Measurements from ENCODE around the gene SEC22C.

The SEC22C gene

GRCh38 chr3:42535981-42536784 is 45.6 kb downstream of the SEC22C start:
- no peak for DNase-seq (ENCODE audit: low read depth)

- no peak for DNase-seq (ENCODE audit: low read depth)
These were observed 48.4 kb downstream of the SEC22C start for GRCh38 chr3:42533161-42533897.

DNA sequence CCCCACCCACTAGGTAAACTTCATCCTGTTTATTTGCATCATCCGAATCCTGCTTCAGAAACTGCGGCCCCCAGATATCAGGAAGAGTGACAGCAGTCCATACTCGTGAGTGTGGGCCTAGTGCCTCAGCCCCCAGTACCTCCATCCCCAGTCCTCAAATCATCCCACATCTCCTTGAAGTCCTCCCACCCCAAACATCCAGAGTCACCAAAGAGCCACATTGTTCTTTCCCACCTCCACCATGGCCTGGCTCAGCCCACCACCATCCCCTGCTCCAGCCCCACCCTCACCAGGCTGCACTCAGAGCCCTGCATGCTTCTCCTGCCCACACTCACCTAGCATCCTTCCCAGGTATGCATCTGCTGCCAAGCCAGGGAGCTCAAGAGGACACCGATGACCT is 49.5 kb downstream of the SEC22C start:
- DNase-seq (ENCODE audit: low read depth), result no peak

- DNase-seq (ENCODE audit: low read depth), result no peak
These were observed 50.3 kb downstream of the SEC22C start for GRCh38 chr3:42531470-42531869.

DNA sequence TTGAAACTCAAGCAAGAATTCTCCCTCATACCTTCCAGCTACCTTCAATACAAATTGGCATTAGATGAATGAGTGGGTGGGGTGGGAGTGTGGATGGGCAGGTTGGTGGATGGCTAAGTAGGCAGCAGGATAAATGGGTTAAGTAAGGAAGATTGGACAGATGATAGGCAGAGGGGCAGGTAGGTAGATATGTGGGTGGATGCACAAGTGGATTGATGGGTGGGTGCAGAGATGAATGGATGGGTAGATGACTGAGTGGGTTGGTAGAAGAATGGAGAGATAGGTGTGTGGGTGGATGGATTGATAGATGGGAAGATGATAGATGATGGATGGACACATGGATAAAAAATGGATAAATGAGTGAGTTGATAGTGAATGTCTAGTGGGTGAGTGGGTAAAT is 51.7 kb downstream of the SEC22C start:
- DNase-seq (ENCODE audit: low read depth), result no peak

- DNase-seq (ENCODE audit: low read depth), result no peak
These were observed 52.3 kb downstream of the SEC22C start for GRCh38 chr3:42529468-42529867.

DNA sequence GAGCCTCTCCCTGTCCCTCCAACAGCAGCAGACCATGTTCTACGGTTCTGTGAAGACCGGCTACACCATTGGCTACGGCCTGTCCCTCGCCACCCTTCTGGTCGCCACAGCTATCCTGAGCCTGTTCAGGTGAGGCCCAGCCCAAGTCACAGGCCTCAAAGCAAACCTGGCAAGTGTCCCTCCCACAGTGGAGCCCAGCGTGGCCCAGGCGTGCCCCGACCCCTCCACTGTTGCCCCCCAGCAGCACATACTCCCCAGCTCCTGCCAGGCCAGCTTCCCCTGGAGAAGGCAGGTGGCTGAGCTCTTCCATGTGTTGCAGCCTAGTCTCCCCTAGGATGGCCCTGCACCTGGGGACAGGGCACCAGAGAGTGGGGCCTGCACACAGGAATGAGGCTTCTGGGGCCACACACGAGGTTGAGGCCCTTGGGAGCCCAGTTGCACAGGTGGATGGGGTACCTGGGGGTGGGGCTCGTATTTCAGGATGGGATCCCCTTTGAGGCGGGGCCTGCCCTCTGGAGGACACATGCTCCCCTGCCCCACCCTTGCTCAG is 54.3 kb downstream of the SEC22C start:
- no peak for DNase-seq (ENCODE audit: low read depth)

- no peak for DNase-seq (ENCODE audit: low read depth)
These were observed 55.0 kb downstream of the SEC22C start for GRCh38 chr3:42526616-42527367.

- DNase-seq (ENCODE audit: low read depth), result no peak
These were observed 55.9 kb downstream of the SEC22C start for GRCh38 chr3:42525736-42526345.

GRCh38 chr3:42525212-42525611 is 56.6 kb downstream of the SEC22C start:
- DNase-seq (ENCODE audit: low read depth), result no peak

GRCh38 chr3:42524751-42525150 is 57.0 kb downstream of the SEC22C start:
- DNase-seq (ENCODE audit: low read depth), result no peak

DNA sequence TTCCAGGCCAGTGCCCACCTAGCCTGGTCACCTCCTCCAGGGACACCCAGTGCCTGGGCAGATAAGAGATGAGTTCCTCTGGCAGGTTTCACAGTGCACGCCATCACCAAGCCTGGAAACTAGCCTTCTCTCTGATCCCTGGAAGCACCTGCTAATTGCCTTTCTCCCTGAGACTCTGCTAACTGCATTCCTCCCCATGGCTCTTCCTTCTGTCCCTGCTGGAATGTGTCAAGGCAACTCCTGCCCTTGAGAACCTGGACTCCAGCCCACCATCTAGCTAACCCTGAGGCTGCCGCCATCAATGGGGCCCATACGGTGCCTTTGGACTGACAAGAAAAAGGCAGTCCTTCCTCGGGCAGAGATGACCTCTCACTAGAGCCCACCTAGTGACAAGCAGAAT is 60.9 kb downstream of the SEC22C start:
- DNase-seq (ENCODE audit: low read depth), result no peak

GRCh38 chr3:42520336-42520735 is 61.4 kb downstream of the SEC22C start:
- no peak for DNase-seq (ENCODE audit: low read depth)

DNA sequence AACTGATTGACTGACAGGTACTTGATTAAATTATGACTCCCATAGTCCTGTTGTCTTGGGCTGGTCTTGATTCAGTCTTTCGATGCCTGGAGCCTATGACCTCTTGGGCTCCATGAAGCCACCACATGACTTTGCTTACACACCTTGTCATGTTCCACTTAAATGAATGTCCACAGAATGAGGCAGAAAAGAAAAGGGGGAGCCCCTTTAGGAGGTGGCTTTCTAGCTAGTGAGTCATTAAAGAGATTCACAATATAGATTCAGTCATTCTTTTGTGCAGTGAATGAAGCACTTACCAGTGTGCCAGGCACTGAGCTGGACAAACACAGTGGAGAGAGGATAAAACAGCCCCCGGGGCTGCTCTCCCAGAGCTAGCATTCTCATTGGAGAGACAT is 62.2 kb downstream of the SEC22C start:
- no peak for DNase-seq (ENCODE audit: low read depth)

GRCh38 chr3:42518800-42519567 is 62.8 kb downstream of the SEC22C start:
- DNase-seq (ENCODE audit: low read depth), result no peak

DNA sequence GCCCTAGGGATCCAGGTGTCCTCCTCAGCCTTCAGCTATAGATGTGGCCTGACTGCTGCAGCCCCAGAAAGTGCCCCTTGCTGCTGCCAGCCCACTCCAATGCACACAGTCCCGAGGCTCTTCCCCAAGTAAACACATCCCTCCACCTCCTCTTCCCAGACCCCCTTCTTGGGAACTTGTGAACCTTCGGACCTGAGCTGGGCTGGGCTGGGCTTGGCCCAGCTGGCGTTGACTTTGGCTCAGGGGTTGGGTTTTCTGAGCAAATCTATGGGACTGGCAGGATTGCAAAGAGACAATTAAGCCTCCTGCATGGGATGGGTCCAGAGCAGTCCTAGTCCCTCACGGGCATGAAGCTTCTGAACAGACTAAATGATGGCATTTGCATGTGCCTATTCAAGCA is 64.7 kb downstream of the SEC22C start:
- DNase-seq (ENCODE audit: low read depth), result no peak

DNA sequence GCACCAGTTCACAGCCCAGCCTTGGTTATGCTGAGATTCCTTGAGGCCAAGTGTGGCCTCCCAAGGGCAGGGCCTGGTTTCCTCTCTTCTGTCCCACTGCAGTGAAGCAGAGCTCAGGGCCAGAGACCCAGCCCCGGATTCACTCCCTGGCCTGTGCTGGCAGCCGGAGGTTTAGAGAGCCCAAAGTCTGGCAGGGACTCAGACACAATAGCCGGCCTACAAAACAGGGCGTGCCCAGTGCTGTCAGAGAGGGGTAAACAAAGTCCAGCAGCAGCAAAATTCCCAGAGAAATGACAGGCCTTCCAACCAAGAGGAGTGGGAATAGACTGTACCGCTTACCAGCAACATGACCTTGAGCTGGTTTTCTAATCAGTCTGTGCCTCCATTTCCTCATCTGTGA is 65.3 kb downstream of the SEC22C start:
- DNase-seq (ENCODE audit: low read depth), result no peak

- DNase-seq (ENCODE audit: low read depth), result no peak
These were observed 65.8 kb downstream of the SEC22C start for GRCh38 chr3:42515976-42516375.

DNA sequence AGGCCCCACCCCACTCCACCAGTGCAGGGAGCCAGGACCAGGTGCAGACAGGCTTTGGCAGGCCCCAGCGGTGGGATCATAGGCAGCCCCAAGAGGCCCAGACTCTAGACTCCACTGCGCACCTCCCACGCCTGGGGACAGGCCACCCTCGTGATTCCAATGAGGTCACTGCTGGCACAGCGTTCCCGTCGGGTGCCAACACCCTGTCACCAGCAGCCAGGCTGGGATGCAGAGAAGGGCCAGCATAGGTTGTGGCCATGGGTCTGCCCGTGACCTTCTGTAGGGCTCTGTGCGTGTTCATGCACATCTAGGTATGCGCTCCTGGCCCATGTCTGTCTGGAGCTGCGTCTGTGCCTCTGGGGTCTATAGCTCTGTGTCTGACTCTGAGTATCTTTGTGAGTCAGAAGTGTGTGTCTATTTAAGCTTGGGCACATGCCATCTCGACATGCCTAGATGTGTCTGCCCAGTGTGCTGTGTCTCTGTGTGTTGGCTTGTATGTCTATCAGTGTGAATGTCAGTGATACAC is 66.3 kb downstream of the SEC22C start:
- no peak for DNase-seq (ENCODE audit: low read depth)

GRCh38 chr3:42514876-42515275 is 66.9 kb downstream of the SEC22C start:
- no peak for DNase-seq (ENCODE audit: low read depth)

DNA sequence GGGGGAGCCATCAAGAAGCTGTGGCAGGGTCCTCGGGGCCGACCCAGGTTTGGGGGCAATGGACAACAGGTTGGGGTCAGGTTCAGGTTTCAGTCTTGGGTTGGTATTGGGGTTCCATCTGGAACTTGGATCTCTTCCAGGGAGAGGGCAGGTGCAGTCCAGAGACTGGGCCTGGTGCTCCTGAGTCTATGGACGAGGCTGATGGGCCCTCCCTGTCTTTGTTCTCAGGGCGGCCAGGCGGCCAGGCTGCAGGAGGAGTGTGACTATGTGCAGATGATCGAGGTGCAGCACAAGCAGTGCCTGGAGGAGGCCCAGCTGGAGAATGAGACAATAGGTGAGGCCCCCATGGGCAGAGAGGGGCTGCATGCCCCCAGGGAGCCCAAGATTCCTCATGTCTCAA is 68.2 kb downstream of the SEC22C start:
- DNase-seq (ENCODE audit: low read depth), result no peak
